ENCODE measurements around the gene SH3BP2.

GRCh38 chr4:2817701-2818350, 24.9 kb downstream of the SH3BP2 start:
- no peak for TF ChIP-seq CTCF (IDR thresholded peaks at IDR 0.05)
- TF ChIP-seq EP300 (IDR thresholded peaks at IDR 0.05), result no peak
- TF ChIP-seq POLR2A (IDR thresholded peaks at IDR 0.05), result no peak
